Activated naive CD4-positive, alpha-beta T cell treated with Interleukin-2 at 50 U/mL for 16 hours (primary cell): ENCODE measurements around the gene SNX1.
"Not testable (repeated sequence)": the region's sequence is repeated elsewhere in the genome, so short reads cannot be mapped to it uniquely, and the experiment has no call there.

Experiments
- DNase-seq: peaks from one replicate; pipeline ENCODE4 v3.0.0-alpha.2; 2020

The SNX1 gene

GRCh38 chr15:64117759-64118487, 22.1 kb downstream of the SNX1 start:
- DNase-seq: no peak

DNA sequence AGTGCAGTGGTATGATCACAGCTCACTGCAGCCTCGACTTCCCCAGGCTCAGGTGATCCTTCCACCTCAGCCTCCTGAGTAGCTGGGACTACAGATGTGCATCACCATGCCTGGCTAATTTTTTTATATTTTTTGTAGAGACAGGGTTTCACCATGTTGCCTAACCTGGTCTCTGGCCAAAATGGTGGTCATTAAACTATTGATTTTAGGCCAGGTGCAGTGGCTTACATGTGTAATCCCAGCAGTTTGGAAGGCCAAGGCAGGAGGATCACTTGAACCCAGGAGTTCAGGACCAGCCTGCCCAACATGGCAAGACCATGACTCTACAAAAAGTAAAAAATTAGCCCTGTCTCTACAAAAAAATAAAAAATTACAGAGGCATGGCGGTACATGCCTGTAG, 24.5 kb downstream of the SNX1 start:
- not testable (repeated sequence) for DNase-seq

- DNase-seq: no peak
These were observed 25.8 kb downstream of the SNX1 start for GRCh38 chr15:64121614-64122013.

DNA sequence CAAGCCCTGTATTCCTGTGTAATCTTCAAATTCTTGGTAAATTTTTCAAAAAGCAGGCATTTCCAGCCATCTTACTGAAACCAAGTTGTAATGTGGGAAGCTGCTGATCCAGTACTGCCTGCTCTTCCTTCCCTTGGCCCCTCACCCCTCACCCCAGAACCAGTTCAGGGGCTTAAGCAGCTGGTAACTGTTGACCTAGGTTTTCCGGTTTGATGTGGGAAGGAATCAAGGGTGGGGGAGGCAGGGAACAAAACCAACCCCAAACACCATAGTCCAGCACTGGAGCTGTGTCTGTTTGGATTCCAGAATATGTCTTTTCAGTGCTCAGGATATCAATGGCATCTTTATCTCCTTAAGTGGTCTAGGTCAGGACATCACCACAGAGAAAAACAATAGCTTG, 26.7 kb downstream of the SNX1 start:
- no peak for DNase-seq

DNA sequence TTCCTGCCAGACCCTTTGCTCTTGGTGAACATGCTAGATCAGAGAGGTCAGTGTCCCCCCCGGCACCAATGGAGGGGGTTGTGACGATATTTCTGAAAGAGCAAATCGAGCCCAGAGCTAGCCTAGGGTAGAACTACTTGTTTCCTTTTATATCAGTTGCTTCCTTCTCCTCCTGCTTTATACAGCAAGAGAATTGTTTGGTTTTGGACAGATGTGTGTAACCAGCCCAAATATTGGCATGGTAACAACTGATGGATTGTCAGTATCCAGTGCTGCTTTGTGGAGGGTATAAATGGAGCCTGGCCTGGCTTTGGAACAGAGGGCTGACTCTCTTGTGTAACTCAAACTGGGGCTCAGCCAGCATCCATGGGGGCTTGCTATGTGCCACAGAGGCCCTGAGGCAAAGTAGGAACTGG, 27.2 kb downstream of the SNX1 start:
- no peak for DNase-seq

DNA sequence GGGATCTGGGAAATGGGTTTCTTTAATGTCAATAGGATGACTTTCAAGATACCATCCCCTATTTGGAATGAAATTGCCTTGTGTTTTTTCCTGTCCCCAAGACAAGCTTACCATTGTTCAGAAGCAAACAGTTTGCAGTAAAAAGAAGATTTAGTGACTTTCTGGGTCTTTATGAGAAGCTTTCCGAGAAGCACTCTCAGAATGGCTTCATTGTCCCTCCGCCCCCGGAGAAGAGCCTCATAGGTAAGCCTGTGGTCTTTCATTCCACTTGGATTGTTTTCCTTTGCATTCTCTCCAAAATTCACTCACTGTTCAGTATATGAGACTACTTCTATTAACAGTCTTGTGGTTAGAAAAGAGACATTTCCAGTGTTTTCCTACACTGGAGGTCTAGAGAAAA, 30.2 kb downstream of the SNX1 start:
- DNase-seq: no peak

DNA sequence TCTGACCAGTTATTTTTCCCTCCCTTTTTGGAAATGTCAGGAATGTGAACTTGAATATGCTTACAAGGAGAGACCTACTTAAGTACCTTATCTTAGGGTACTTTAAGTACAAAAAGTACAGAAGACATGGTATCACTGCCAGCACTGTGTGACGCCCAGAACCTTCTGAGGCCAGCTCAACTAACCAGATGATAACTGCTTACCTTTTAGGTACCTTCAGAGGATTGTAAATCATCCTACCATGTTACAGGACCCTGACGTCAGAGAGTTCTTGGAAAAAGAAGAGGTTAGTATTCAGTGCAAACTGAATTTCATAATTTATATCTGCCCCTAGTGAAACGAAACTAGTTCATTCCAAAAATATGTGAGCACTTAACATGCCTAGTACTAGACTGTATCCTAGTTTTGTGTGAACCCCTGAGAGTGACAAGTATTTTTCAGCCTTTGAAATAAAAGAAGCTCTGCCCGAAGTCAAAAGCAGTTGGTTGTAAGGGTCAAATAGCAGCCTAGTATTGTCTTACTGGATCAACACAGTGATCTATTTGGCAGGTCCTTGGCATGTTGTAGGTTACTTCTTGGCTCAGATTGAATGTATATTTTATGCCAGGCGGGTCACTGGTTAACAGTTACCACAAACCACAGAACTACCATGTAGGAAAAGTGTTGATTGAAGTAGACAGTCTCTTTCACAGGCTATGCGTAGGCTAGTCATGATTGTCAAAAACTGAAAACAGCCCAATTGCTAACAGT, 31.9 kb downstream of the SNX1 start:
- no peak for DNase-seq

GRCh38 chr15:64130159-64130558, 34.4 kb downstream of the SNX1 start:
- DNase-seq: no peak

DNA sequence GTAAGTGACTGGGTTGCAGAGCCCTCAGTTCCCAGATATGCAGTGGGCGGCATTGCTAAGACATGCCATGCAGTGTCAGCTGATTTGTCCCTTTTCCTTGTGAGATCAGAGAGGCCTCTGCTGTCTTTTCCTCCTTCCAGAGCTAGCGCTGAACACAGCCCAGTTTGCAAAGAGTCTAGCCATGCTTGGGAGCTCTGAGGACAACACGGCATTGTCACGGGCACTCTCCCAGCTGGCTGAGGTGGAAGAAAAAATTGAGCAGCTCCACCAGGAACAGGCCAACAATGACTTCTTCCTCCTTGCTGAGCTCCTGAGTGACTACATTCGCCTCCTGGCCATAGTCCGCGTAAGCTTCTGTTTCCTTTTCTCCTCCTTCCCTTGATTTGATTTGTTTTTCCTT, 35.8 kb downstream of the SNX1 start:
- no peak for DNase-seq

DNA sequence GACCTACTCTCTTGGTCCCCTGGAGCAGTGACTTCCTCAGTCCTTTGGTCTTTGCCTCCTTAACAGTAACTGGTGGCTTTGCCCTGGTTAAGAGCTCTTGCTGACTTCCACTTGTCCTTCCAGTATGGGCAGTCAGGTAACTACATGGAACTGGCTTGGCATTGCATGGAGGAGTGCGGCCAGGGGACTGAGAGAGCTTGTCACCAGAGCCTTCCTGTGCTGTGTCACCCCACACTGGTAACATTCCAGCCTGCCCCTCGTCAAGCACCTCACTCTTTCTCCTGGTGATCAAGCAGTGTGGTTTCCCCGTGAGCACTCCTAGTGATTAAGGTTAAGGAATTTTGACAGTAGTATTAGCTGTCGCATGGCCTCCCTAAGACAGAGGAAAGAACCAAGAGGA, 36.4 kb downstream of the SNX1 start:
- DNase-seq: no peak

DNA sequence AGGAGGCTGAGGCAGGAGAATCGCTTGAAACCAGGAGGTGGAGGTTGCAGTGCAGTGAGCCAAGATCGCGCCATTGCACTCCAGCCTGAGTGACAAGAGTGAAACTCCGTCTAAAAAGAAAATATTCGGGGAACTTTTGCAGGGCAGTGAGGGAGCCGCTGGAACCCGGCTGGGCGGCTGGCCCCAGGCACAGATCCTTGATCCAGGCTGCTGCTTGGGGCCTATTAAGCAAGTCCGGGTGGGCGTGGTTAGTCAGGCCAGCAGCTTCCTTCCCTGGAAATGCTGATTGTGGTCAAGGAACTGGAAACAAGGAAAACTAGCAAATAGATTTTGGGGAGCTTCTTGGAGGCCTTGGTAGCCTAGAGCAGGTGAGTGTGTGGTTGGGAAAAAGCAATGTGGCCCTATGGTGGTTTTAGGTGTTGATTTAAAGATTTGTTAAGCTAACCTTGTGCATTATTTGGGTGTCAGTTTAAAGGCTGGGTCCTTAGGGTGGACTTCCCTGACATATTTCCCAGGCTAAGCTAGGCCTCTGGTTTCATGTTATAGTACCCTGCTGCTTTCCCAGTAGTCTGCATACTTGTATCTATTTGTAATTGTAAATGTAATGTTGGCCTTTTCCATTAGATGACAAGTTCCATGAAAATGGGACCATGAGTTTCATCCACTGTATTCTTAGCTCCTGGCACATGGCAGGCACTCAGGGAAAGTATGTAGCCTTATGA, 38.0 kb downstream of the SNX1 start:
- DNase-seq: no peak

DNA sequence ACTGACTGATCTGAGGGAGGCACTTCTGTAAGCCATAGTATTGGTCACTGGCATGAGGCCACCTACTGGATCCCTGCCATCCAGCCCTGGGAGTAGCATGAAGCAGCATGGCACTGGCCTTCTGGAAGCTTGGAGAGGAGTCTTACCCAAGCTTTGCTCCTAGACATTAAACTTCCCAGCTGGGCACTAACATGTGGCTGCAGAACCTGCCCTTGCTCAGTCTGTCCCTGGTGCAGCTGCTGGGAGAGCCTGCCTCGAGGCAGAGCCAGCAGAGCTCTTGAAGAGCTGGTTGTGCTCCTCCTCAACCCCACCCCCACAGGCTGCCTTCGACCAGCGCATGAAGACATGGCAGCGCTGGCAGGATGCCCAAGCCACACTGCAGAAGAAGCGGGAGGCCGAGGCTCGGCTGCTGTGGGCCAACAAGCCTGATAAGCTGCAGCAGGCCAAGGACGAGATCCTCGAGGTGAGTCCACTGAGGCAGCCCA, 38.6 kb downstream of the SNX1 start:
- no peak for DNase-seq

DNA sequence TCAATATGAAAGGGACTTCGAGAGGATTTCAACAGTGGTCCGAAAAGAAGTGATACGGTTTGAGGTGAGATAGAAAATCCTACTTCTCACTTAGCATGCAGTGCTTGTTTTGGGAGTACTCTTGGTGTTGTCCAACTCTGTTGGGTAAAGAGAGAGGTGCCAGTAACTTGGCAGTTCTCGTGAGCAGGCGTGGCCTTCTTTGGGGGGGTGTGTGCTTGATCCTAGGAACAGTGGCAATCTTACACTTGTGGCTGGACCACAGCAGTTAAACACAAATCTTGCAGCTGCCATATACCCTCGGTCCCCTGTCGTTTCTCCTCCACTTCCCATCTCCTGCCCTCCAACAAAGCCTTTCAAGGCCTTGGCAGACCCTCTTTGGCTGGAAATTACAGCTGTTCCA, 40.6 kb downstream of the SNX1 start:
- DNase-seq: no peak

- no peak for DNase-seq
These were observed 41.5 kb downstream of the SNX1 start for GRCh38 chr15:64137226-64137833.

- no peak for DNase-seq
These were observed 42.7 kb downstream of the SNX1 start for GRCh38 chr15:64138331-64138941.

DNA sequence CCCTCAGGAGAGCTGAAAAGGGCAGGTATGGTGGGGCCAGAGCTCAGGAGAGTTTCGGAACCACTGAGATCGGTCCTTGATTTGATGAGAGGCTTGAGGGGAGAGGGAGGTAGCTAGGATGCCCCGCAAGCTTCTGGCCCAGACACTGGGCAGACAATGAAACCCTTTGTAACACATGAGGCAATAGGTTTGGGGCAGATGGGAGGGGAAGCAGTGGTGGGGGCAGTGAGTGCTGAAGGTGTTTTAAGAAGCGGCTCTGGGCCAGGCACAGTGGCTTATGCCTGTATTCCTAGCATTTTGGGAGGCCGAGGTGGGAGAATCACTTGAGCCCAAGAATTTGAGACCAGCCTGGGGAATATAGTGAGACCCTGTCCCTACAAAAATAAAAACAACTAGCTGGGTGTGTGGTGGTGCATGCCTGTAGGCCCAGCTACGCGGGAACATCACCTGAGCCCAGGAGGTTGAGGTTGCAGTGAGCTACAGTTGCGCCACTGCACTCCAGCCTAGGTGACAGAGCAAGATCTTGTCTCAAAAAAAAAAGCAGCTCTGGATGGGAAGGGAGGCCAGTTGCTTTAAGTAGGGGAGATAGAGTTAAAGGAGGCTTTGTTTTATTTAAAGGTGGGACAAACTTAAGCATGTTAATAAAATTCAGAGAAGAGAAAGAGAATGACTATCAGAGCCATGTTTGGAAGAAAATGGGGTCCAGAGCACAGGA, 46.2 kb downstream of the SNX1 start:
- DNase-seq: no peak

DNA sequence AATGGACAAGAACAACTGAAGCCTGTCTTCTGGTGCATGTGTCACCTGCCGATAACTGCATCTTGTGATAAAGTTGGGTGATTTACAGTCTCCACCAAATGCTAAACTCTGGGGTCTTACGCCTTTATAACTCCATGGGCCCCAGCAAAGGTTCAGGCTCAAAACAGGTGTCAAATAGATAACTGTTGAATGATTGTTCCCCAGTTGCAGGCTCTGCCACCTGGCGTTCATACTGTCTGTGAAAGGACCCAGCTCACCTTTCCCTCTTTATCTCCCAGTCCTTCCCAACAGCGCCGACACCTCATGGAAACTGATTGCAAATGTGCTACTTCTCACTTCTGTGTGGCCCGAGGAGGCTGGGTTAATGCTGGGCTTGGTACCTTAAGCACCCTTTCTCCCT, 47.5 kb downstream of the SNX1 start:
- DNase-seq: no peak

GRCh38 chr15:64144192-64144564, 48.4 kb downstream of the SNX1 start:
- DNase-seq: no peak

DNA sequence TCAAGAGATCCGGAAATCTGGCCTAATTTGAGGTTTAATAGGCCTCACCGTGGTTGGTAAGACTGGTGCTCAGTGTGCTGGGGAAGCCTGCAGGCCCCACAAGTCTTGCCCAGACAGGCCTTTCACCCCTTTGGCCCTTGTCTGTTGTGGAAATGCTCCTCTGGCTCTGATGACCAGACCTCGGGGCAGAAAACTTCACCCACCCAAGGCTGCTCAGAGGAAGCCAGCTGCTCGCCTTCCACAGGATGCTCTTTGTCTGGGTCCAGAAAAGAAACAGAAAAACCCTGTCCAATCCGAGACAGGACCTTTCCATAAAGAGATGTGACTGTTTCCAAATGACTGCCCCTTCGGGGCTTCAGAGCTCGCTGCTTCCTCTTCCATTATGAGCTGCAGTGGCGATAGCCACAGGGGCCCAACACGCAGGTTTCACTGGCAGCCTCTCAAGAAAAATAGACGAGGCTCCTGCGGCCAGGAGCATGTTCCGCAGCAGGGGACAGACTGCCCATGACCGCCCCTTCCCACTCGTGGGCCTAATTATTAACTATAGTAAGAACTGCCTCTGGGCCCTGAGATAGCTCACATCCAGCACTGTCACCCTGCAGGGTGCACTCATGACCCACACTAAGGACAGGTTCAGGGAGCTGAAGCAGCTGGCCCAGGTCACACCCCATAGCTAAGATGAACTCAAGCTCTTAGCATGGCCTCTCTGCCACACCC, 48.9 kb downstream of the SNX1 start:
- DNase-seq: no peak

- no peak for DNase-seq
These were observed 50.3 kb downstream of the SNX1 start for GRCh38 chr15:64146041-64146440.

- DNase-seq: no peak
These were observed 50.7 kb downstream of the SNX1 start for GRCh38 chr15:64146520-64146884.
